GM10266 (cell line): ENCODE data around the gene EFCAB11.
A peak's percentile ranks its signal among the peaks of the same experiment; 100 is the strongest.
"Not testable (repeated sequence)": the region's sequence is repeated elsewhere in the genome, so short reads cannot be mapped to it uniquely, and the experiment has no call there.

Experiments used
- DNase-seq: peaks from one replicate; pipeline ENCODE4 v3.0.0; 2012; ENCODE audit errors: extremely low spot score
- CTCF ChIP-seq: IDR thresholded peaks from 2 replicates; pipeline ENCODE4 v1.5.1; 2012; ENCODE audit warnings: mild to moderate bottlenecking, low read depth; ENCODE audit not compliant: control insufficient read depth, insufficient read depth; ENCODE audit errors: missing control alignments

The EFCAB11 gene

GRCh38 chr14:89903340-89903952 is 51.1 kb downstream of the EFCAB11 start:
- no peak for TF ChIP-seq CTCF
- no peak for DNase-seq

GRCh38 chr14:89902881-89903280 is 51.6 kb downstream of the EFCAB11 start:
- no peak for DNase-seq
- no peak for TF ChIP-seq CTCF

GRCh38 chr14:89900802-89901201 is 53.7 kb downstream of the EFCAB11 start:
- no peak for TF ChIP-seq CTCF
- DNase-seq: no peak

- peak; percentile 31 for DNase-seq
- peak; percentile 37 for TF ChIP-seq CTCF
These were observed 54.4 kb downstream of the EFCAB11 start for GRCh38 chr14:89899917-89900663.

- TF ChIP-seq CTCF: no peak
- DNase-seq: no peak
These were observed 55.2 kb downstream of the EFCAB11 start for GRCh38 chr14:89899291-89899690.

- DNase-seq: not testable (repeated sequence)
These were observed 61.1 kb downstream of the EFCAB11 start for GRCh38 chr14:89893388-89893787.

- no peak for DNase-seq
- TF ChIP-seq CTCF: no peak
These were observed 61.6 kb downstream of the EFCAB11 start for GRCh38 chr14:89892953-89893352.

- not testable (repeated sequence) for DNase-seq
These were observed 62.8 kb downstream of the EFCAB11 start for GRCh38 chr14:89891721-89892120.
